Neural cell (in vitro differentiated cells): ENCODE results near the gene NUBPL. TPM values are rescaled to one million over a fixed set of nuclear protein-coding genes. Genes with fewer than 3 reads are reported as not detected.

Source experiments
- H2AFZ ChIP-seq: fragments of 200-600, 300-800 bp; sonication (generic), shearing (Covaris generic); 2 replicates; pipeline ENCODE4 v1.6.0; 2014; ENCODE audit warnings: low read depth, mild to moderate bottlenecking, antibody characterized with exemption, low read length, moderate library complexity
- H3F3A ChIP-seq: fragments of 200-600 bp; shearing (Covaris generic); 2 replicates; pipeline ENCODE4 v1.6.1; 2016; ENCODE audit warnings: mild to moderate bottlenecking, moderate library complexity, mixed read lengths, antibody characterized with exemption, low read length; ENCODE audit not compliant: insufficient read depth, poor library complexity, severe bottlenecking
- H3K27ac ChIP-seq: fragments of 200-600, 300-800 bp; sonication (generic), shearing (Covaris generic); 2 replicates; pipeline ENCODE4 v1.5.1; 2014; ENCODE audit warnings: mild to moderate bottlenecking, low read length, moderate library complexity
- H3K27me3 ChIP-seq: fragments of 300-800, 200-600 bp; sonication (generic), shearing (Covaris generic); 2 replicates; pipeline ENCODE4 v1.6.0; 2014; ENCODE audit warnings: mild to moderate bottlenecking, low read depth, low read length, moderate library complexity; ENCODE audit not compliant: insufficient read depth
- H3K36me3 ChIP-seq: fragments of 300-800, 200-600 bp; sonication (generic), shearing (Covaris generic); 2 replicates; pipeline ENCODE4 v1.5.1; 2014; ENCODE audit warnings: mild to moderate bottlenecking, antibody characterized with exemption, low read length, moderate library complexity; ENCODE audit not compliant: insufficient read depth
- H3K4me2 ChIP-seq: fragments of 300-800, 200-600 bp; sonication (generic), shearing (Covaris generic); 2 replicates; pipeline ENCODE4 v1.6.0; 2014; ENCODE audit warnings: mild to moderate bottlenecking, low read length
- H3K4me3 ChIP-seq: fragments of 300-800, 200-600 bp; sonication (generic), shearing (Covaris generic); 2 replicates; pipeline ENCODE4 v1.5.1; 2014; ENCODE audit warnings: mild to moderate bottlenecking, low read length, moderate library complexity
- H3K79me2 ChIP-seq: fragments of 200-600 bp; shearing (Covaris generic); replicated peaks from 2 replicates; pipeline ENCODE4 v1.6.0; 2014; ENCODE audit warnings: mild to moderate bottlenecking, low read length, moderate library complexity; ENCODE audit not compliant: insufficient read depth
- H3K9ac ChIP-seq: fragments of 300-800, 200-600 bp; sonication (generic), shearing (Covaris generic); 2 replicates; pipeline ENCODE4 v1.6.1; 2016; ENCODE audit warnings: mild to moderate bottlenecking, low read length, mixed read lengths
- H3K9me2 ChIP-seq: fragments of 200-600 bp; shearing (Covaris generic); 2 replicates; pipeline ENCODE4 v1.6.1; 2016; ENCODE audit warnings: mild to moderate bottlenecking, low read length, mixed read lengths; ENCODE audit not compliant: insufficient read depth
- H3K9me3 ChIP-seq: fragments of 200-600, 300-800 bp; sonication (generic), shearing (Covaris generic); 2 replicates; pipeline ENCODE4 v1.6.1; 2016; ENCODE audit warnings: mild to moderate bottlenecking, mixed run types, low read length, moderate library complexity, mixed read lengths
- H4K20me1 ChIP-seq: fragments of 200-600 bp; shearing (Covaris generic); 2 replicates; pipeline ENCODE4 v1.6.1; 2016; ENCODE audit warnings: mild to moderate bottlenecking, mixed run types; ENCODE audit not compliant: insufficient read depth
- EP300 ChIP-seq: fragments of 450-650 bp; conservative IDR thresholded peaks from 2 replicates; pipeline ENCODE4 v1.6.1; 2014; ENCODE audit warnings: antibody characterized with exemption, mild to moderate bottlenecking, moderate library complexity; ENCODE audit not compliant: poor library complexity, severe bottlenecking
- EZH2 ChIP-seq: fragments of 200-600, 300-800 bp; shearing (Covaris generic), sonication (generic); IDR thresholded peaks from 2 replicates; pipeline ENCODE4 v1.6.1; 2014; ENCODE audit warnings: antibody characterized with exemption, low read length, borderline replicate concordance, mild to moderate bottlenecking; ENCODE audit not compliant: insufficient read depth, poor library complexity, severe bottlenecking
- MXI1 ChIP-seq: fragments of 450-650 bp; conservative IDR thresholded peaks from 2 replicates; pipeline ENCODE4 v1.6.1; 2014; ENCODE audit warnings: antibody characterized with exemption, mild to moderate bottlenecking; ENCODE audit not compliant: poor library complexity, severe bottlenecking
- POLR2AphosphoS5 ChIP-seq: IDR thresholded peaks from 2 replicates; pipeline ENCODE4 v1.6.1; 2012
- RAD21 ChIP-seq: fragments of 450-650 bp; conservative IDR thresholded peaks from 2 replicates; pipeline ENCODE4 v1.6.1; 2014; ENCODE audit warnings: antibody characterized with exemption, mild to moderate bottlenecking, moderate library complexity
- SMC3 ChIP-seq: fragments of 450-650 bp; conservative IDR thresholded peaks from 2 replicates; pipeline ENCODE4 v1.6.1; 2014; ENCODE audit warnings: antibody characterized with exemption, mild to moderate bottlenecking, moderate library complexity; ENCODE audit not compliant: poor library complexity
- TAF1 ChIP-seq: IDR thresholded peaks from 2 replicates; pipeline ENCODE4 v1.6.1; 2012; ENCODE audit warnings: low read depth
- polyA plus RNA-seq: library from polyadenylated mRNA; depleted of rRNA; stranded (reverse); fragments of >200 nt; gene quantifications from 2 replicates; pipeline ENCODE4 v1.2.3, GENCODE V29; 2014
- TF ChIP-seq, protein P1 (sequence below): IDR thresholded peaks from 2 replicates; pipeline ENCODE4 v1.6.1; 2012; ENCODE audit warnings: borderline replicate concordance
- TF ChIP-seq, protein P2 (sequence below): fragments of 450-650 bp; IDR thresholded peaks from 2 replicates; pipeline ENCODE4 v1.5.1; 2014; ENCODE audit warnings: antibody characterized with exemption, mild to moderate bottlenecking, moderate library complexity; ENCODE audit not compliant: poor library complexity, severe bottlenecking

Gene NUBPL
- polyA plus RNA-seq, 1 donor from 2014 or later: 3.1 TPM

DNA sequence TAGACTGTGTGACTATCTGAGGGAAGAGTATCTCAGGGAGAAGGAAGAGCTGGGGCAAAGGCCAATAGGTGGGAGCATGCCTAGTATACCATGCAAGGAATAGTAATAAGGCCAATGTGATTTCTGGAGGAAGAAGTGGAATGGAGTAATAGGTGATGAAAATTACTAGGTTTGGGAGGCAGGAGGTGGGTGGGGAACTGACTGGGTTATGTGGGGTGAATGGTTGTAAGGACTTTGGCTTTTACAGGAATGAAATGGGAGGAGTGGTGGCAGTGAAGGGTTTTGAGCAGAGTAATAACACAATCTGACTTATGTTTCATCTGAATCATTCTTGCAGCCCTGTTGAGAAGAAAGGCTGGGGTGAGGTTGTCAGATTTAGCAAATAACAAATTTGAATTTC lies 30.9 kb downstream of the NUBPL start:
- H2AFZ ChIP-seq: no peak overlapping the region
- H3K9me3 ChIP-seq: no peaks in the 10 kb centered on the region
- no peaks in the 10 kb centered on the region for H3K9me2 ChIP-seq
- H3K36me3 ChIP-seq: no peaks in the 10 kb centered on the region
- no peaks in the 10 kb centered on the region for H4K20me1 ChIP-seq
- H3K79me2 ChIP-seq: no peaks in the 10 kb centered on the region
- TF ChIP-seq TAF1 (no peak), POLR2AphosphoS5 (no peak), SMC3 (no peak), RAD21 (no peak), EZH2 (no peak), EP300 (no peak), MXI1 (no peak)
- TF ChIP-seq, protein P1, sequence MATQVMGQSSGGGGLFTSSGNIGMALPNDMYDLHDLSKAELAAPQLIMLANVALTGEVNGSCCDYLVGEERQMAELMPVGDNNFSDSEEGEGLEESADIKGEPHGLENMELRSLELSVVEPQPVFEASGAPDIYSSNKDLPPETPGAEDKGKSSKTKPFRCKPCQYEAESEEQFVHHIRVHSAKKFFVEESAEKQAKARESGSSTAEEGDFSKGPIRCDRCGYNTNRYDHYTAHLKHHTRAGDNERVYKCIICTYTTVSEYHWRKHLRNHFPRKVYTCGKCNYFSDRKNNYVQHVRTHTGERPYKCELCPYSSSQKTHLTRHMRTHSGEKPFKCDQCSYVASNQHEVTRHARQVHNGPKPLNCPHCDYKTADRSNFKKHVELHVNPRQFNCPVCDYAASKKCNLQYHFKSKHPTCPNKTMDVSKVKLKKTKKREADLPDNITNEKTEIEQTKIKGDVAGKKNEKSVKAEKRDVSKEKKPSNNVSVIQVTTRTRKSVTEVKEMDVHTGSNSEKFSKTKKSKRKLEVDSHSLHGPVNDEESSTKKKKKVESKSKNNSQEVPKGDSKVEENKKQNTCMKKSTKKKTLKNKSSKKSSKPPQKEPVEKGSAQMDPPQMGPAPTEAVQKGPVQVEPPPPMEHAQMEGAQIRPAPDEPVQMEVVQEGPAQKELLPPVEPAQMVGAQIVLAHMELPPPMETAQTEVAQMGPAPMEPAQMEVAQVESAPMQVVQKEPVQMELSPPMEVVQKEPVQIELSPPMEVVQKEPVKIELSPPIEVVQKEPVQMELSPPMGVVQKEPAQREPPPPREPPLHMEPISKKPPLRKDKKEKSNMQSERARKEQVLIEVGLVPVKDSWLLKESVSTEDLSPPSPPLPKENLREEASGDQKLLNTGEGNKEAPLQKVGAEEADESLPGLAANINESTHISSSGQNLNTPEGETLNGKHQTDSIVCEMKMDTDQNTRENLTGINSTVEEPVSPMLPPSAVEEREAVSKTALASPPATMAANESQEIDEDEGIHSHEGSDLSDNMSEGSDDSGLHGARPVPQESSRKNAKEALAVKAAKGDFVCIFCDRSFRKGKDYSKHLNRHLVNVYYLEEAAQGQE: no peak
- TF ChIP-seq, protein P2, sequence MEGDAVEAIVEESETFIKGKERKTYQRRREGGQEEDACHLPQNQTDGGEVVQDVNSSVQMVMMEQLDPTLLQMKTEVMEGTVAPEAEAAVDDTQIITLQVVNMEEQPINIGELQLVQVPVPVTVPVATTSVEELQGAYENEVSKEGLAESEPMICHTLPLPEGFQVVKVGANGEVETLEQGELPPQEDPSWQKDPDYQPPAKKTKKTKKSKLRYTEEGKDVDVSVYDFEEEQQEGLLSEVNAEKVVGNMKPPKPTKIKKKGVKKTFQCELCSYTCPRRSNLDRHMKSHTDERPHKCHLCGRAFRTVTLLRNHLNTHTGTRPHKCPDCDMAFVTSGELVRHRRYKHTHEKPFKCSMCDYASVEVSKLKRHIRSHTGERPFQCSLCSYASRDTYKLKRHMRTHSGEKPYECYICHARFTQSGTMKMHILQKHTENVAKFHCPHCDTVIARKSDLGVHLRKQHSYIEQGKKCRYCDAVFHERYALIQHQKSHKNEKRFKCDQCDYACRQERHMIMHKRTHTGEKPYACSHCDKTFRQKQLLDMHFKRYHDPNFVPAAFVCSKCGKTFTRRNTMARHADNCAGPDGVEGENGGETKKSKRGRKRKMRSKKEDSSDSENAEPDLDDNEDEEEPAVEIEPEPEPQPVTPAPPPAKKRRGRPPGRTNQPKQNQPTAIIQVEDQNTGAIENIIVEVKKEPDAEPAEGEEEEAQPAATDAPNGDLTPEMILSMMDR: no peak
- H3K4me2 ChIP-seq: no peak overlapping the region
- H3K27me3 ChIP-seq: no peaks in the 10 kb centered on the region
- no peak overlapping the region for H3K4me3 ChIP-seq
- H3F3A ChIP-seq: no peaks in the 10 kb centered on the region
- H3K27ac ChIP-seq: no peak overlapping the region
- H3K9ac ChIP-seq: no peak overlapping the region

DNA sequence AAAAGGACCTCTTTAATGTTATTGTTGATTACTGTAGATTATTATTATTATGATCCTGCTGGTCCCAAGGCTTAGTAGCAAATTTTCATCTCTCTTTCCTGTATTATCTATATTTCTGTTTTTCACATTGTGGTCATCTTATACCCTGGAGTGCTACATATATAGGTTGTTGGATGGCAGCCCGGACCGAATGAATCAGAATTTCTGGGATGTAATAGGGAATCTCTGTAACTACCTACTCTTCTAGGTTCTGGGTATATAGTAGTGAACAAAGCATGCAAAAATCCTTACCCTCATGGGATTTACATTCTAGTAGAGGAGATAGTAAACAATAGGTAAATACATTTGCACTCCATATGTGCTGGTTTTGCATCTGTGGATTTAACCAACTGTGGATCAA lies 31.4 kb downstream of the NUBPL start:
- H3K4me3 ChIP-seq: no peak overlapping the region
- no peaks in the 10 kb centered on the region for H3K36me3 ChIP-seq
- TF ChIP-seq, protein P2: no peak
- TF ChIP-seq MXI1: no peak
- TF ChIP-seq RAD21: no peak
- TF ChIP-seq TAF1: no peak
- TF ChIP-seq SMC3: no peak
- no peak for TF ChIP-seq POLR2AphosphoS5
- TF ChIP-seq, protein P1: no peak
- no peak for TF ChIP-seq EP300
- TF ChIP-seq EZH2: no peak
- no peaks in the 10 kb centered on the region for H3K9me2 ChIP-seq
- H3K27ac ChIP-seq: no peak overlapping the region
- no peaks in the 10 kb centered on the region for H3K79me2 ChIP-seq
- no peaks in the 10 kb centered on the region for H4K20me1 ChIP-seq
- H2AFZ ChIP-seq: no peak overlapping the region
- no peaks in the 10 kb centered on the region for H3K27me3 ChIP-seq
- H3K9me3 ChIP-seq: no peaks in the 10 kb centered on the region
- H3F3A ChIP-seq: no peaks in the 10 kb centered on the region
- H3K9ac ChIP-seq: no peak overlapping the region
- no peak overlapping the region for H3K4me2 ChIP-seq
